PC-3 (cell line): ENCODE data around the gene IL11RA. TPM values are rescaled to one million over a fixed set of nuclear protein-coding genes. Genes with fewer than 3 reads are reported as not detected.

Source experiments
- ATAC-seq: fragments of 200-7000 bp; cut with Tn5 transposase; 2 replicates; pipeline ENCODE4 v1.9.1; 2020; ENCODE audit warnings: mild to moderate bottlenecking, moderate library complexity
- BruUV-seq: library from RNA; stranded (reverse); fragments of 400-500 nt; replicated peaks from 2 replicates; lab custom pipeline; 2021; lab: Mats Ljungman, UMichigan
- CTCF ChIA-PET: fragments of 300-600 bp; sonication (Branson Sonifier 250); formaldehyde crosslinking; loops from one replicate; lab custom pipeline; 2022; ENCODE audit warnings: antibody characterized with exemption; lab: Charles Lee
- POLR2A ChIA-PET: fragments of 300-600 bp; sonication (Branson Sonifier 250); formaldehyde crosslinking; loops from one replicate; lab custom pipeline; 2022; ENCODE audit warnings: antibody characterized with exemption; ENCODE audit not compliant: unreplicated experiment; lab: Charles Lee
- DNase-seq: peaks from one replicate; pipeline ENCODE4 v3.0.0-alpha.2; 2015
- H2AFZ ChIP-seq: fragments of 300-600 bp; sonication (generic); 2 replicates; pipeline ENCODE4 v1.6.0; 2016; ENCODE audit warnings: antibody characterized with exemption, low read length
- H3F3A ChIP-seq: fragments of 300-600 bp; sonication (generic); one replicate; pipeline ENCODE4 v1.6.0; 2017; ENCODE audit warnings: antibody characterized with exemption, low read length, control low read depth, mild to moderate bottlenecking; ENCODE audit not compliant: unreplicated experiment
- H3K27ac ChIP-seq: fragments of 300-600 bp; sonication (generic); 2 replicates; pipeline ENCODE4 v1.5.1; 2016; ENCODE audit warnings: mild to moderate bottlenecking, low read length
- H3K27me3 ChIP-seq: fragments of 300-600 bp; sonication (generic); 2 replicates; pipeline ENCODE4 v1.6.1; 2016; ENCODE audit warnings: low read length, mixed read lengths
- H3K36me3 ChIP-seq: fragments of 300-600 bp; sonication (generic); 2 replicates; pipeline ENCODE4 v1.6.1; 2016; ENCODE audit warnings: low read depth, mixed run types, low read length, mixed read lengths
- H3K4me1 ChIP-seq: fragments of 300-600 bp; sonication (generic); 2 replicates; pipeline ENCODE4 v1.5.1; 2016; ENCODE audit warnings: low read length; ENCODE audit not compliant: insufficient read depth
- H3K4me2 ChIP-seq: fragments of 300-600 bp; sonication (generic); 2 replicates; pipeline ENCODE4 v1.6.0; 2016; ENCODE audit warnings: low read length
- H3K4me3 ChIP-seq: fragments of 300-600 bp; sonication (generic); 2 replicates; pipeline ENCODE4 v1.5.1; 2016; ENCODE audit warnings: mild to moderate bottlenecking, low read length, mixed read lengths
- H3K79me2 ChIP-seq: fragments of 300-600 bp; sonication (generic); 2 replicates; pipeline ENCODE4 v1.6.1; 2017; ENCODE audit warnings: low read length, mixed read lengths
- H3K9ac ChIP-seq: fragments of 300-600 bp; sonication (generic); 2 replicates; pipeline ENCODE4 v1.6.0; 2016; ENCODE audit warnings: mild to moderate bottlenecking, low read length
- H3K9me2 ChIP-seq: fragments of 300-600 bp; sonication (generic); replicated peaks from 2 replicates; pipeline ENCODE4 v1.6.1; 2016; ENCODE audit warnings: mixed run types, low read length, mixed read lengths
- H3K9me3 ChIP-seq: fragments of 300-600 bp; sonication (generic); 2 replicates; pipeline ENCODE4 v1.6.1; 2016; ENCODE audit warnings: low read length, mixed read lengths
- H4K20me1 ChIP-seq: fragments of 300-600 bp; sonication (generic); 2 replicates; pipeline ENCODE4 v1.6.1; 2016; ENCODE audit warnings: low read length, mixed read lengths
- EZH2 ChIP-seq: fragments of 300-600 bp; sonication (generic); IDR thresholded peaks from one replicate; pipeline ENCODE4 v1.6.1; 2017; ENCODE audit warnings: antibody characterized with exemption, mild to moderate bottlenecking, low read length; ENCODE audit not compliant: unreplicated experiment
- EZH2phosphoT487 ChIP-seq: fragments of 300-600 bp; sonication (generic); IDR thresholded peaks from 2 replicates; pipeline ENCODE4 v1.6.1; 2018; ENCODE audit warnings: mild to moderate bottlenecking, antibody characterized with exemption, low read length, borderline replicate concordance
- intact Hi-C: fragments of 100-400 bp; cut with micrococcal nuclease; formaldehyde crosslinking; loops from 2 replicates; pipeline ENCODE4 v1.9.0; 2023
- total RNA-seq: library from RNA; depleted of rRNA; stranded (reverse); fragments of >200 nt; gene quantifications from 2 replicates; pipeline ENCODE4 v1.2.3, GENCODE V29; 2014
- TF ChIP-seq, protein P1 (sequence below): fragments of 300-600 bp; sonication (generic); conservative IDR thresholded peaks from 2 replicates; pipeline ENCODE4 v1.5.1; 2017; ENCODE audit warnings: antibody characterized with exemption, low read depth, mild to moderate bottlenecking, low read length

Gene IL11RA
- total RNA-seq, 1 experiment from 2014 or later = 8.3 TPM

DNA sequence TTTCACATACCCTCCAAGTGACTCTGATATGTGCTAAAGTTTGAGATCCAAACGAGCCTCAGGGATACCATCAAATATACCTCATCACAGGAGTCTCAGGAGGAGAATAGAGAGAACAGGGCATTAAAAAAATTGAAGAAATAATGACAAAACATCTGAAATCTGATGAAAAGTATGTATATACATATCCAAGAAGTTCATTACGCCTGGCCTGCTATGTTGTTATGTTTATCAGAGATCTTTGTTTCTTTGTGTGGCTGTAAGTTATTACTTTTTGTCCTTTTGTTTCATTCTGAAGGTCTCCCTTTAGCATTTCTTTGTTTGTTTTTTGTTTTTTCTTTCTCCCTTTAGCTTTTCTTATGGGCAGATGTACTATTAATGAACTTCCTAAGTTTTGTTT lies 41.6 kb downstream of the IL11RA start:
- no peaks in the 10 kb centered on the region for H3K36me3 ChIP-seq
- H4K20me1 ChIP-seq = no peaks in the 10 kb centered on the region
- H3F3A ChIP-seq = no peaks in the 10 kb centered on the region
- no TSS peak for BruUV-seq
- no peak for DNase-seq
- no peak overlapping the region for H2AFZ ChIP-seq
- no peaks in the 10 kb centered on the region; the same call in 1 of the 2 replicates for H3K27me3 ChIP-seq
- TF ChIP-seq EZH2phosphoT487 (no peak), EZH2 (no peak)
- TF ChIP-seq, protein P1, sequence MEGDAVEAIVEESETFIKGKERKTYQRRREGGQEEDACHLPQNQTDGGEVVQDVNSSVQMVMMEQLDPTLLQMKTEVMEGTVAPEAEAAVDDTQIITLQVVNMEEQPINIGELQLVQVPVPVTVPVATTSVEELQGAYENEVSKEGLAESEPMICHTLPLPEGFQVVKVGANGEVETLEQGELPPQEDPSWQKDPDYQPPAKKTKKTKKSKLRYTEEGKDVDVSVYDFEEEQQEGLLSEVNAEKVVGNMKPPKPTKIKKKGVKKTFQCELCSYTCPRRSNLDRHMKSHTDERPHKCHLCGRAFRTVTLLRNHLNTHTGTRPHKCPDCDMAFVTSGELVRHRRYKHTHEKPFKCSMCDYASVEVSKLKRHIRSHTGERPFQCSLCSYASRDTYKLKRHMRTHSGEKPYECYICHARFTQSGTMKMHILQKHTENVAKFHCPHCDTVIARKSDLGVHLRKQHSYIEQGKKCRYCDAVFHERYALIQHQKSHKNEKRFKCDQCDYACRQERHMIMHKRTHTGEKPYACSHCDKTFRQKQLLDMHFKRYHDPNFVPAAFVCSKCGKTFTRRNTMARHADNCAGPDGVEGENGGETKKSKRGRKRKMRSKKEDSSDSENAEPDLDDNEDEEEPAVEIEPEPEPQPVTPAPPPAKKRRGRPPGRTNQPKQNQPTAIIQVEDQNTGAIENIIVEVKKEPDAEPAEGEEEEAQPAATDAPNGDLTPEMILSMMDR = no peak
- H3K9me3 ChIP-seq = no peaks in the 10 kb centered on the region
- H3K79me2 ChIP-seq = no peaks in the 10 kb centered on the region
- H3K4me2 ChIP-seq = no peak overlapping the region
- intact Hi-C loops = no loop called here
- ChIA-PET POLR2A (no interaction called here), CTCF (no interaction called here)
- H3K4me3 ChIP-seq = no peak overlapping the region
- no peak overlapping the region for H3K9ac ChIP-seq
- no peak for ATAC-seq
- H3K9me2 ChIP-seq = no peaks in the 10 kb centered on the region
- H3K4me1 ChIP-seq = no peaks in the 10 kb centered on the region
- H3K27ac ChIP-seq = no peak overlapping the region

DNA sequence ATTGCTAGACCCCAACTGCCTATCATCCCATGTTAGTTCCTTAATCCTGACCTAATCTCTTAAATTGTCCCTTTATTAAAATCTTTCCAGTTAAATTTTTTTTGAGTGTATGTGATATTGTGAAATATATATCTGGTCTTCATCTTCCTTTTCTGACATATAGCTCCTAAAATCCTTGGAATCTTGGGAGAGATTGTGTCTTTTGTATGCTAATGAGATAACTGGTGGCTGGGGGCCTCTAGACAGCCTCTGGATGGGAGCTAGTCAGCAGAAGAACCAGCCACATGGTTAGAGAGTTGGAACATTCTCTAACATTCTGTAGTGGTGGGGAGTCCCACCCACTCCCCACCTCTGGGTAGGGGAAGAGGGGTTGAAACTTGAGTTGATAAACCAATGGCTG lies 42.8 kb downstream of the IL11RA start:
- no TSS peak for BruUV-seq

More for the DNA sequence above, 42.8 kb downstream of the IL11RA start:
- Histone ChIP-seq H3K4me1 (no peaks in the 10 kb centered on the region), H4K20me1 (no peaks in the 10 kb centered on the region), H3K4me2 (no peak overlapping the region), H3K4me3 (no peak overlapping the region), H3K36me3 (no peaks in the 10 kb centered on the region), H3K9ac (no peak overlapping the region), H3K27ac (no peak overlapping the region), H3K79me2 (no peaks in the 10 kb centered on the region), H3K9me2 (no peaks in the 10 kb centered on the region), H3K9me3 (no peaks in the 10 kb centered on the region), H3F3A (no peaks in the 10 kb centered on the region), H3K27me3 (no peaks in the 10 kb centered on the region; the same call in 1 of the 2 replicates), H2AFZ (no peak overlapping the region)
- ChIA-PET CTCF (no interaction called here), POLR2A (no interaction called here)
- no peak for ATAC-seq
- no peak for TF ChIP-seq EZH2phosphoT487
- TF ChIP-seq, protein P1 = no peak
- no peak for TF ChIP-seq EZH2
- no peak for DNase-seq
- intact Hi-C loops = no loop called here
